ENCODE measurements around the gene HECTD4.

HECTD4 gene

GRCh38 chr12:112179916-112180315, 202.3 kb downstream of the HECTD4 start:
- H3K27ac Mint-ChIP-seq, result no peak overlapping the region
- H3K4me1 Mint-ChIP-seq, result no peaks in the 10 kb centered on the region
- ATAC-seq (ENCODE audit: low read depth), result no peak
- no peaks in the 10 kb centered on the region for H3K27me3 Mint-ChIP-seq
- H3K4me3 Mint-ChIP-seq, result no peak overlapping the region
- H3K36me3 Mint-ChIP-seq, result peaks cover 23% of the 10 kb centered on the region
- no peaks in the 10 kb centered on the region for H3K9me3 Mint-ChIP-seq
- no peak for DNase-seq (ENCODE audit: low spot score in 2 of 2)

GRCh38 chr12:112179341-112179740, 202.9 kb downstream of the HECTD4 start:
- H3K4me1 Mint-ChIP-seq, result no peaks in the 10 kb centered on the region
- no peak overlapping the region for H3K4me3 Mint-ChIP-seq
- H3K27ac Mint-ChIP-seq, result no peak overlapping the region
- no peaks in the 10 kb centered on the region for H3K9me3 Mint-ChIP-seq
- peaks cover 24% of the 10 kb centered on the region for H3K36me3 Mint-ChIP-seq
- DNase-seq (ENCODE audit: low spot score in 2 of 2) (no peak), ATAC-seq (ENCODE audit: low read depth) (no peak)
- H3K27me3 Mint-ChIP-seq, result no peaks in the 10 kb centered on the region

DNA sequence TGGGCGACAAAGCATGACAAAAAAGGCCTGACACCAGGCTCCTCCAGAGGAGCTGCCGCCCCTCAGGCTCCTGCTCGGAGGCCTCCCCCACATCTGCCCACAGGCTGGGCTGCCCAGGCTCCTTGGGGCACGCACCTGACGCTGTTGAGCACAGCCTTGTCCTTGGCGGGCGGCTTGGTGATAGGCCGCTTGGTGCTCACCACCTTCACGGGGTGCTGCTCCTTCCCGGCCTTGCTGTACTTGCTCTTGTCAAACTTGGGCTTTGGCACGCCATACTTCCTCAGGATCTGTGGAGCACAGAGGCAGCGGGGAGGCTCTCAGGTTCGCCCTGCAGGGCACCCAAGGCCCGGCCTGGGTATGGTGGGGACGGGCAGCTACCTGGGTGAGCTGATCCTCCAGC, 203.4 kb downstream of the HECTD4 start:
- no peaks in the 10 kb centered on the region for H3K9me3 Mint-ChIP-seq

GRCh38 chr12:112176321-112177010, 205.8 kb downstream of the HECTD4 start:
- ATAC-seq (ENCODE audit: low read depth) (no peak), DNase-seq (ENCODE audit: low spot score in 2 of 2) (no peak)
- Mint-ChIP-seq H3K9me3 (no peaks in the 10 kb centered on the region), H3K4me1 (no peaks in the 10 kb centered on the region), H3K36me3 (peaks cover 27% of the 10 kb centered on the region), H3K27me3 (no peaks in the 10 kb centered on the region), H3K27ac (no peak overlapping the region), H3K4me3 (no peak overlapping the region)

More for the DNA sequence above, 203.4 kb downstream of the HECTD4 start:
- DNase-seq (ENCODE audit: low spot score in 2 of 2), result no peak
- Mint-ChIP-seq H3K36me3 (peaks cover 23% of the 10 kb centered on the region), H3K4me3 (no peak overlapping the region), H3K27me3 (no peaks in the 10 kb centered on the region), H3K4me1 (no peaks in the 10 kb centered on the region), H3K27ac (no peak overlapping the region)
- ATAC-seq (ENCODE audit: low read depth), result no peak

DNA sequence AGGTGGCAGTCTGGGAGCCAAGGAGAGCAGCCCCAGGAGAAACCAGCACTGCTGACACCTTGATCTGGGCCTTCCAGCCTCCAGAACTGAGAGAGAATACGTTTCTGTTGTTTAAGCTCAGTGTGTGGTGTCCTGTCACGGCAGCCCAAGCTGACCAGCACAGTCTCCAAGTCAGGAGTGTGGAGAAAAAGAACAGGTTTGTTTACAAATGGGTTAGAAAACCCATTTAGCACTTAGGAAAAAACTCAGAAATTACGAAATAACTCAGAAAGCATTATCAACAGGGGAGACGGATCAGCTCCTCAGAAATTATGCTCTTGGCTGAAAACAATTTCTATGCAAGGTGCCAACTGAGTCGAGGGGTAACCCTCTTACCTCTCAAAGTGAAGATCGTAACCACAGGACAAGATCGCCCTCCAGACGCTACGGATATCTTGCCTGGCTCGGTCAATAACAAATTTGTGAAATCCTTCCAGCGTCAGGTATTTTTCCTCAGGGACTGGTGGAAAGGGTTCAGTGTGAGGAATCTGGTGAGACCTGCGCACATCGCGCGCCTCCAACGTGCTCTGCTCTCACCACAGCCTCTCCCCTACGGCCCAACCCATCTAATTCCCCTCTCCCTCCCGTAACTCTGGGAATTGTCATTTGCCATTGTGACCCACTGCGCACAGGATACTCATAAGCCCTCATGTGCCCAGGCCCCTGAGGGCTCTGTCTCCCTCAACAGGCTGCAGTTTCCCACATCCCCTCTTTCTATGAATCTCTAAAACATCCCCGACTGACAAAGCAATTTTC, 206.7 kb downstream of the HECTD4 start:
- Mint-ChIP-seq H3K9me3 (no peaks in the 10 kb centered on the region), H3K27ac (no peak overlapping the region), H3K27me3 (no peaks in the 10 kb centered on the region), H3K4me3 (no peak overlapping the region), H3K36me3 (peaks cover 27% of the 10 kb centered on the region), H3K4me1 (no peaks in the 10 kb centered on the region)
- DNase-seq (ENCODE audit: low spot score in 2 of 2) (no peak), ATAC-seq (ENCODE audit: low read depth) (no peak)

- H3K27ac Mint-ChIP-seq, result no peak overlapping the region
Measured at GRCh38 chr12:112172556-112173324, 209.5 kb downstream of the HECTD4 start.

GRCh38 chr12:112170971-112171596, 211.1 kb downstream of the HECTD4 start:
- Mint-ChIP-seq H3K4me3 (no peak overlapping the region), H3K27me3 (no peaks in the 10 kb centered on the region), H3K4me1 (peaks cover 4% of the 10 kb centered on the region), H3K36me3 (peaks cover 24% of the 10 kb centered on the region), H3K9me3 (no peaks in the 10 kb centered on the region), H3K27ac (no peak overlapping the region)
- ATAC-seq (ENCODE audit: low read depth) (no peak), DNase-seq (ENCODE audit: low spot score in 2 of 2) (no peak)

More at GRCh38 chr12:112172556-112173324, 209.5 kb downstream of the HECTD4 start:
- no peaks in the 10 kb centered on the region for H3K9me3 Mint-ChIP-seq
- no peak for ATAC-seq (ENCODE audit: low read depth)
- H3K27me3 Mint-ChIP-seq, result no peaks in the 10 kb centered on the region
- no peak overlapping the region for H3K4me3 Mint-ChIP-seq
- H3K36me3 Mint-ChIP-seq, result peaks cover 27% of the 10 kb centered on the region
- no peak for DNase-seq (ENCODE audit: low spot score in 2 of 2)
- H3K4me1 Mint-ChIP-seq, result peaks cover 4% of the 10 kb centered on the region

GRCh38 chr12:112170376-112170775, 211.9 kb downstream of the HECTD4 start:
- Mint-ChIP-seq H3K4me3 (no peak overlapping the region), H3K36me3 (peaks cover 17% of the 10 kb centered on the region), H3K27me3 (no peaks in the 10 kb centered on the region), H3K27ac (peak overlapping the region; percentile 58), H3K4me1 (peaks cover 4% of the 10 kb centered on the region), H3K9me3 (no peaks in the 10 kb centered on the region)
- DNase-seq (ENCODE audit: low spot score in 2 of 2), result no peak
- peak; percentile 43 for ATAC-seq (ENCODE audit: low read depth)

DNA sequence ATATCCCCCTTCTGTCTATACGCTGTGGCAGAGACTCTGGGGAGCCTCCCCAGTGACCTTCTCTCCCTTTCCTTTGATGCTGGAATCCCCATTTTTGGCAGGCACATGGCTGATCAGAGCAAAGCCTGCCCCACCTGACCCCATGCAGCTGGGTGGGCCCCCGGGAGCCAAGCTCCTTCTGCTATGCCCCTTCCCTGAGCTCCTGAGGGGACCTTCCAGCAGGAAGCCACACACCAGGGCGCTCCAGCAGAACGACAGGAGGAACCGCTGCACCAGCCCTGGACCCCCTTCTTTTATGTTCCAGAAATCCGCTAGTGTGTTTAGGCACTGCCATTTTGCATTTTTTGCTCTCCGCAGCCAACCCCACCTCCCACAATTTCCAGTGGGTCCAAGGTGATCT, 212.3 kb downstream of the HECTD4 start:
- H3K36me3 Mint-ChIP-seq, result peaks cover 13% of the 10 kb centered on the region
- no peaks in the 10 kb centered on the region for H3K9me3 Mint-ChIP-seq
- DNase-seq (ENCODE audit: low spot score in 2 of 2) (no peak), ATAC-seq (ENCODE audit: low read depth) (no peak)
- peak overlapping the region; percentile 58 for H3K27ac Mint-ChIP-seq
- no peak overlapping the region for H3K4me3 Mint-ChIP-seq
- peaks cover 4% of the 10 kb centered on the region for H3K4me1 Mint-ChIP-seq
- no peaks in the 10 kb centered on the region for H3K27me3 Mint-ChIP-seq

GRCh38 chr12:112169161-112169872, 212.9 kb downstream of the HECTD4 start:
- peak overlapping the region; percentile 41 for H3K27ac Mint-ChIP-seq
- H3K36me3 Mint-ChIP-seq, result peaks cover 9% of the 10 kb centered on the region
- DNase-seq (ENCODE audit: low spot score in 2 of 2) (no peak), ATAC-seq (ENCODE audit: low read depth) (no peak)
- H3K4me1 Mint-ChIP-seq, result peaks cover 4% of the 10 kb centered on the region
- H3K9me3 Mint-ChIP-seq, result no peaks in the 10 kb centered on the region
- no peak overlapping the region for H3K4me3 Mint-ChIP-seq
- no peaks in the 10 kb centered on the region for H3K27me3 Mint-ChIP-seq

DNA sequence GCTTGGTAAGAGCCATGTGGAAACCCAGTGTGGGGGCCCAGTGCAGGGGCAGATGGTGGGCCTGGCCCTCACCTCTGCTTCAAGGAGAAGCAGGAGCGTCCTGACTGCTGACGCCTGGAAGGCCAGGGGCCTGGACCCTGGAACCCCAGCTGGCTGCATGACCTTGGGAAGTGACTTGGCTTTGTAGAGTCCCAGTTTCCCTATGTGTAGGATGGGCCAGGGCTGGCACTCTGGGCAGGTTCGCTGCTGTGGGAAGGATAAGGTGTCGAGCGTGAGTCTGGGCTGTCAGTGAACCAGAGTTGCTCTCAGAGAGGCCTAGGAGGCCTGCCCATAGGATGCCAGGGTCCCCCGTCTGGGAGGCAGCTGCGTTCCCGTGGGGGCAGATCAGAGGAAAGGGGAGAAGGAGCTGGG, 213.7 kb downstream of the HECTD4 start:
- Mint-ChIP-seq H3K4me3 (no peak overlapping the region), H3K27me3 (no peaks in the 10 kb centered on the region), H3K36me3 (peaks cover 13% of the 10 kb centered on the region), H3K4me1 (peaks cover 4% of the 10 kb centered on the region), H3K27ac (peak overlapping the region; percentile 41), H3K9me3 (no peaks in the 10 kb centered on the region)
- ATAC-seq (ENCODE audit: low read depth) (no peak), DNase-seq (ENCODE audit: low spot score in 2 of 2) (no peak)

- no peak overlapping the region for H3K4me3 Mint-ChIP-seq
- no peak for ATAC-seq (ENCODE audit: low read depth)
- no peak for DNase-seq (ENCODE audit: low spot score in 2 of 2)
- H3K36me3 Mint-ChIP-seq, result peaks cover 13% of the 10 kb centered on the region
- H3K9me3 Mint-ChIP-seq, result no peaks in the 10 kb centered on the region
- no peak overlapping the region for H3K27ac Mint-ChIP-seq
- H3K27me3 Mint-ChIP-seq, result no peaks in the 10 kb centered on the region
- peaks cover 4% of the 10 kb centered on the region for H3K4me1 Mint-ChIP-seq
Measured at GRCh38 chr12:112167718-112168525, 214.3 kb downstream of the HECTD4 start.

- Mint-ChIP-seq H3K4me1 (peaks cover 4% of the 10 kb centered on the region), H3K27me3 (no peaks in the 10 kb centered on the region), H3K9me3 (no peaks in the 10 kb centered on the region), H3K27ac (no peak overlapping the region), H3K4me3 (no peak overlapping the region), H3K36me3 (peaks cover 14% of the 10 kb centered on the region)
- ATAC-seq (ENCODE audit: low read depth) (no peak), DNase-seq (ENCODE audit: low spot score in 2 of 2) (no peak)
Measured at GRCh38 chr12:112167031-112167461, 215.2 kb downstream of the HECTD4 start.

All from memory B cell (primary cell).